Measurements from ENCODE around the gene YBX2. TPM values are rescaled to one million over a fixed set of nuclear protein-coding genes. Genes with fewer than 3 reads are reported as not detected.

Gene YBX2
- total RNA-seq, 1 donor from 2014 or later, result 1.3 TPM

- no peaks in the 10 kb centered on the region for H3K4me1 Mint-ChIP-seq (ENCODE audit: low read depth, unreplicated experiment)
- no peak overlapping the region for H3K4me3 Mint-ChIP-seq (ENCODE audit: unreplicated experiment)
- peaks cover 24% of the 10 kb centered on the region for H3K27me3 Mint-ChIP-seq (ENCODE audit: unreplicated experiment)
- H3K36me3 Mint-ChIP-seq (ENCODE audit: unreplicated experiment), result no peaks in the 10 kb centered on the region
- TF ChIP-seq CTCF (IDR thresholded peaks at IDR 0.05; ENCODE audit: partially characterized antibody, unreplicated experiment), result no peak
- no peak for DNase-seq
- H3K27ac Mint-ChIP-seq (ENCODE audit: unreplicated experiment), result no peak overlapping the region
- peaks cover 8% of the 10 kb centered on the region for H3K9me3 Mint-ChIP-seq (ENCODE audit: unreplicated experiment)
These were observed 2.2 kb downstream of the YBX2 start for GRCh38 chr17:7292194-7292593.

DNA sequence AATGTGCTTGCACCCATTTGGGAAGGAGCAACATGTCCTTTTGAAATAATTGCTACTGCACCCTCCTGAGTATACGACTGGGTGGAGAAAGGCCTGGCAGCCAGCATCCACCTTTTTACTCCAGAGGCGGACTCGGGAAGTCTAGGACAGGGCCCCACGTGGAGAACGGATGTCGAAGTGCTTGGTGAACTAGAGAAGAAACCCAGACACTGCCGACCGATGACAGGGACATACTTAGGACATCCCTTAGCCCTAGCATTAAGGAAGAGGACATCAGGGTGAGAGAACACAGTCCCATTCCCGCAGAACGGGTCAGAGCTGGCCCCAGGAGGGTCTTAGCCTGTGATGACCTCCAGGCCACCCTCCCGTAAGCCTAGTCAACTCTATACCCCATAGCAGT is 3.8 kb downstream of the YBX2 start:
- Mint-ChIP-seq H3K4me3 (ENCODE audit: unreplicated experiment) (no peak overlapping the region), H3K4me1 (ENCODE audit: low read depth, unreplicated experiment) (no peaks in the 10 kb centered on the region), H3K9me3 (ENCODE audit: unreplicated experiment) (peaks cover 5% of the 10 kb centered on the region), H3K27me3 (ENCODE audit: unreplicated experiment) (peaks cover 20% of the 10 kb centered on the region), H3K27ac (ENCODE audit: unreplicated experiment) (no peak overlapping the region), H3K36me3 (ENCODE audit: unreplicated experiment) (no peaks in the 10 kb centered on the region)
- DNase-seq, result no peak
- no peak for TF ChIP-seq CTCF (IDR thresholded peaks at IDR 0.05; ENCODE audit: partially characterized antibody, unreplicated experiment)

DNA sequence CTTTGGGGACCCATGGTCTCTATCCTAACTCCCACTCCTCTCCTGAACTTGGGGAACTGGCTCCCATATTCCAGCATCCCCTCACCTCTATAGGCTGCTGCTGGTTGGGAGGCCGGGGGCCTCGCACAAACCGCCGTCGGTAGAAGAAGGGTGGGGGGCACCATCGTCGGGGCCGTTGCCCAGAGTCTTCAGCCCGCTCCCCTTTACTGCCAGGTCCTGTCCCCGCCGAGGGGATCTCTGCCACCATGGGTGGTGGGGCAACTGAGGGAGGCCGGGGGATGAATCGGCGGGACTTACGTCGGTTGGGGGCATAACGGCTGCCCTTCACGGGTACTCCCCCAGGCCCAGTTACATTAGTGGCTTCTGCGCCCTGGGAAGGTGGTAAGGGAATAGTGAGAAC is 4.3 kb downstream of the YBX2 start:
- H3K27ac Mint-ChIP-seq (ENCODE audit: unreplicated experiment), result no peak overlapping the region
- no peak for TF ChIP-seq CTCF (IDR thresholded peaks at IDR 0.05; ENCODE audit: partially characterized antibody, unreplicated experiment)
- H3K9me3 Mint-ChIP-seq (ENCODE audit: unreplicated experiment), result peaks cover 2% of the 10 kb centered on the region
- DNase-seq, result no peak
- no peaks in the 10 kb centered on the region for H3K4me1 Mint-ChIP-seq (ENCODE audit: low read depth, unreplicated experiment)
- peaks cover 17% of the 10 kb centered on the region for H3K27me3 Mint-ChIP-seq (ENCODE audit: unreplicated experiment)
- no peaks in the 10 kb centered on the region for H3K36me3 Mint-ChIP-seq (ENCODE audit: unreplicated experiment)
- no peak overlapping the region for H3K4me3 Mint-ChIP-seq (ENCODE audit: unreplicated experiment)

- H3K36me3 Mint-ChIP-seq (ENCODE audit: unreplicated experiment), result no peaks in the 10 kb centered on the region
- DNase-seq, result no peak
- H3K9me3 Mint-ChIP-seq (ENCODE audit: unreplicated experiment), result peaks cover 1% of the 10 kb centered on the region
- TF ChIP-seq CTCF (IDR thresholded peaks at IDR 0.05; ENCODE audit: partially characterized antibody, unreplicated experiment), result no peak
- peaks cover 16% of the 10 kb centered on the region for H3K27me3 Mint-ChIP-seq (ENCODE audit: unreplicated experiment)
- H3K27ac Mint-ChIP-seq (ENCODE audit: unreplicated experiment), result no peak overlapping the region
- no peak overlapping the region for H3K4me3 Mint-ChIP-seq (ENCODE audit: unreplicated experiment)
- no peaks in the 10 kb centered on the region for H3K4me1 Mint-ChIP-seq (ENCODE audit: low read depth, unreplicated experiment)
These were observed 5.0 kb downstream of the YBX2 start for GRCh38 chr17:7289256-7290032.

DNA sequence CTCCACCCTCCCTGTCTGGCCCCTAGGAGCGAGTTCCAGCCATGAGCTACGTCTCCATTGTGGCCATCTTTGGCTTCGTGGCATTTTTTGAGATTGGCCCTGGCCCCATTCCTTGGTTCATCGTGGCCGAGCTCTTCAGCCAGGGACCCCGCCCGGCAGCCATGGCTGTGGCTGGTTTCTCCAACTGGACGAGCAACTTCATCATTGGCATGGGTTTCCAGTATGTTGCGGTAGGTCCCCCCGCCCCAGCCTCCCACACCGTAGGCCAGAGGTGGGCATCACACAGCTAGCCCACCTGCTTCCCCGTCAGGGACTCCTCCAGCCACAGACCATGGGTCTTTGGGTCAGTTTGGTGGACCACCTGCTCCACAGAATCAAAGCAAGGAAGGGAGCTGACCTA is 8.8 kb downstream of the YBX2 start:
- H3K4me3 Mint-ChIP-seq (ENCODE audit: unreplicated experiment), result no peak overlapping the region
- H3K9me3 Mint-ChIP-seq (ENCODE audit: unreplicated experiment), result no peaks in the 10 kb centered on the region
- no peaks in the 10 kb centered on the region for H3K36me3 Mint-ChIP-seq (ENCODE audit: unreplicated experiment)
- DNase-seq, result no peak
- no peaks in the 10 kb centered on the region for H3K4me1 Mint-ChIP-seq (ENCODE audit: low read depth, unreplicated experiment)
- no peak overlapping the region for H3K27ac Mint-ChIP-seq (ENCODE audit: unreplicated experiment)
- peaks cover 18% of the 10 kb centered on the region for H3K27me3 Mint-ChIP-seq (ENCODE audit: unreplicated experiment)
- TF ChIP-seq CTCF (IDR thresholded peaks at IDR 0.05; ENCODE audit: partially characterized antibody, unreplicated experiment), result no peak

Measured in glutamatergic neuron (in vitro differentiated cells).